CD4-positive, alpha-beta T cell treated with Interleukin-4 for 1 hour (primary cell): ENCODE results near the gene GAPDHS.

Experiments used
- DNase-seq, 2 donors: peaks; one replicate each; pipeline ENCODE4 v3.0.0-alpha.2; 2020 to 2022

Gene GAPDHS

DNA sequence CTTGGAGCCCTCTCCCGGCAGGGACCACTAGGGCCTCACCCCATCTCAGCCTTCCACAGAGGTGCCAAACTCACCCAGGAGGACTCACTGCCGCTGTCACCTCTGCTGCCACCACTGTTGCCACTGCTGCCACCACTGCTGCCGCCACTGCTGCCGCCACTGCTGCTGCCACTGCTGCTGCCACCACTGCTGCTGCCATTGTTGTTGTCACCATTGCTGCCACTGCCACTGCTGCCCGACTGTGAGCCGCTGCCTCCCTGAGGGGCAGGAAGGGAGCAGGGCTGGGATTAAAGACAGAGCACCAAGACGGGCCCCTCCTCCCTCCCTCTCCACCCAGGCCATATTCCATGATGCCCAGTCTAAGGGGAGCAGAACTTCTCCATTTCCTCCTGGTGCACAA, 21.9 kb upstream of the GAPDHS start:
- DNase-seq, result no peak

DNA sequence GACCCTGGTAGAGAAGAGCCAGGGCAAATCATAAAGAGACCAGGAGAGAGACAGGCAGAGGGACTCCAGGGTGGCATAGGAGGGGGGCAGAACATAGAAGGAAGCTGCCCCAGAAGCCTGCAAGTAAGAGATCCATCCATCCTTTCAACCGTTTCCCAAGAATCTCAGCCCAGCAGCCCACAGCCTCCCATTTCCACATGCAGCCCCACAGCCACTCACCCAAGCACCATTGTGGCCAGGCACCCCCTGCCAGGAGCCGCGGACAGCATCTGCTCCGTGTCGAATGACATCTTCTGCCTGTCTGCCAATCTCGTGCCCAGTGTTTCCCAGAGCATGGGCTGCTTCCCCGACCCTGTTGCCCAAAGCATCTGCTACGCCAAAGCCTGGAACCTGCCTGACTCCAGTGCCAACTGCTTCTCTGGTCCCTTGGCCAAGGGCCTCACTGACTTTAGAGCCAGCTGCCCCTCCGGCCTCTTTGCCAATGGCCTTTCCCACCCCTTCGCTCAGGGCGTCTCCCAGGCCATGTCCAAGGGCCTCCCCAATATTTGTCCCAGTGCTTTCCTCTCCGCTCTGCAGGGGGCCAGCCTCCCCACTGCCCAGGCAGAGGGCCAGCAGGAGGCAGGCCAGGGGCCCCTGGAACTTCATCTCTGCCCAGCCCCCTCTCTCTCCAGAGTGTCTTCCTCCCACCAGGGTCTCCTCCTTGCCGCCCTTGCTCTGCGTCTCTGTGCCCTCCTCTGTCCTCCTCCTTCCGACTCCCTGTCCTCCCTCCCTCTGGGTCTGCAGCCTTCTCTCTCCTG, 20.2 kb upstream of the GAPDHS start:
- DNase-seq, result no peak

- DNase-seq, result no peak
These were observed 19.5 kb upstream of the GAPDHS start, which contains the start of gene DMKN for GRCh38 chr19:35513628-35514281. DMKN (minus strand) TSS chr19:35513649; CDS start chr19:35513475, 174 bp downstream.

DNA sequence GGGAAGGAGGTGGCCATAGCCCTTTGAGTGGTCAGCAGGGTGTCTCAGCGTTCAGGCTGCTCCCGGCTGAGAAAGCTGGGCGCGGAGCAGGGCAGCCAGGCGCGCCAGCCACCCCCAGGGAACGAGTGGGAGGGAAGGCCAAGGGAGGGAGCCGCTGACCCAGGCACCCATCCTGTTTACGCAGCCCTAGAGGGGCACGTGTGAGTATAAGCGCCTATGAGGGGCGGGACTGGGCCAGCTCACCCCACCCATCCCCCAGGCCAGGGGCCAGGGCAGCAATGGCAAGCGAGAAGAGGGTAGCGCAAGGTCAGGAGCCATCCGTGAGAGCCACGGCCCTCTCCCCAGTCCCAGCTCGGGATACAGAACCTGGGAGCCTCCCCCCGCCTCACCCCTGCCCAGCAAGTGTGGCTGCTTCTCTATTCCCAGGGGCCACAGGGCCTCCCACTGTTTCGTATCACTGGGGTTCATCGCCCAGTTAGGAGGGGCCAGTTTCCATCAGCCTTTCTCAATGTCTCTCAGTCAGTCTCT, 18.9 kb upstream of the GAPDHS start:
- DNase-seq, result no peak

DNA sequence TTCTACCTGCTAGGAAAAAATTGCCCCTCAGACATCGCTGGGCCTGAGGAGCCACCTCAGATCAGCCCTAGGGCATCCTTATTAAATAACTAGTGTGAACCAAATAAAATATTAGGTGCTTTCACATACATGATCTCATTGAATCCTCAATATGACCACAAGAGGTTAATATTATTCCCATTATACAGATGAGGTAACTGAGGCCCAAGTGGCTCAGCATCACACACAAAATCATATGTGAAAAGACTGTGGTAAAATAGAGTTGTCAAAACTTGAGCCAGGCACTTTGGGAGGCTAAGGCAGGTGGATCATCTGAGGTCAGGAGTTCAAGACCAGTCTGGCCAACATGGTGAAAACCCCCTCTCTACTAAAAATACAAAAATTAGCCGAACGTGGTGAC, 16.9 kb upstream of the GAPDHS start:
- DNase-seq, result no peak

GRCh38 chr19:35517342-35517741, 15.9 kb upstream of the GAPDHS start:
- no peak for DNase-seq

DNA sequence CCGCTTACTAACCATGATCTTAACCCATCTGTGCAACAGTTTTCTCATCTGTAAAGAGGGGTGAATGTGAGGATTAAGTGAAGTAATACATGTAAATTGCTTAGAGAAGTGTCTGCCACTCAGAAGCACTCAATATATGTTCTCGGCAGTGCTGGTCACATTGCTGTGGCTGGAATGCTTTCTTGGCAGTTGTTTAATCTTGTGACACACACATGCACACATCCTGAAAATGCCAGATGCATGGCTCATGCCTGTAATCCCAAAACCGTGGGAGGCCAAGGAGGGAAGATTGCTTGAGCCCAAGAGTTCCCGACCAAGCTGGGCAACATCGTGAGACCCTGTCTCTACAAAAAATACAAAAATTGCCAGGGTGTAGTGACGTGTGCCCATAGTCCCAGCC, 14.9 kb upstream of the GAPDHS start:
- DNase-seq, result no peak

DNA sequence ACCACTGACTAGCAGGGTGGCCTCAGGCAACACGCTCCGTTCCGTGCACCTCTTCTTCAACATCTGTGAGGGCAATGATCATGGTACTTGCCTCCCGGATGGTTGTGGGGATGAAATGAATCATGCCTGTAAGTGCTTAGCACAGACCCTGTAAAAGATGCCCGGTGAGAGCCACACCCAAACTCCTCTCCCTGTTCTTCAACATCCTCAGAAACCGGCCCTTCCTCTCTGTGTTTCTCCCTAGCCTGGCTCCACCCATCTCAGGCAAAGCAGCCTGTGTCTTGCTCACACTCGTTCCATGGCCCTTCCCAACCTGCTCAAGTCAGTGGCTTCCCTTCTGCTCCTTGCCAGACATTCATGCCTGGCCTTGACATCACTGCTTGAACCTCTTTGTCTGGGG, 14.0 kb upstream of the GAPDHS start:
- no peak for DNase-seq

- no peak for DNase-seq
These were observed 12.0 kb upstream of the GAPDHS start for GRCh38 chr19:35521124-35521743.

DNA sequence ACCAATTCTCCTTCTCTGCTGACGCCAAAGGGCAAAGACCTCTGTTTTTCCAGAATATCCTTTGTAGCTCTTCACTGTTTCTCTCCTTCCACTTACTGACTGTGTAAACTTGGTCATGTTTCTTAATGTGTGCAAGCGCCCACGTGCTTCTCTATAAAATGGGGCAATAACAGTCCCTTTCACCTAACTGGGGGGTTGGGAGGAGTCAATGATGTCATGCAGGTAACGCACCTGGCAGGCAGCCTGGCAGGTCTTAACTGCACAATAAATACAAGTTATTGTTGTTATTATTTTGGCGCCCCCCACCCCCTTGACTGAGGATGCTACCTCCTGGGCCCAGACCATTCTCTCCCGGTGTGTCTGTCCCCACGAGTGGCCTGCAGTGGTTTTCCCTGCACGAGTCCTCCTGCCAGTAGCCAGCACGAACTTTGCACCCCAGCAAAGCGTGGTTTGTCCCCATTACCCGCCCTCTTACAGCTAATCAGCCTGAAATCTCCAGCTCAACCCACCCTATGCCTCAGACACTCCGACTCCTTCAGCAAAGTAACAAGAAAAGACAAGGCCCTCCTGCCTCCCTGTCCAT, 10.4 kb upstream of the GAPDHS start:
- no peak for DNase-seq

GRCh38 chr19:35524181-35524837, 8.9 kb upstream of the GAPDHS start:
- DNase-seq, result no peak

DNA sequence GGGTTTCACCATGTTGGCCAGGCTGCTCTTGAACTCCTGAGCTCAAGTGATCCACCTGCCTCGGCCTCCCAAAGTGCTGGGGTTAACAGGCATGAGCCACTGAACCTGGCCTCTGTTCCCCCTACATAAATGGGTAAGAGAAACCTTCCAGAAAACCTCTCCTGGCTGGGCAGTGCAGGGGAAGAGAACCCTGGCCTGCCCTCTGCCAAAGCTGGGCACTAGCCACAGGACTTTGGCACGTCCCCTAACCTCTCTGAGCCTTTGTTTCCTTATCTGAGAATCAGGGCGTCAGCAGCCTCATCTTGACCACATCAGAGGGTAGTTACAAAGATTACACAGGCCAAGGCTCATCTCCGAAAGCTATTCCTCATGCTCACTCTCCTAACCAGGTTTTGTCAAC, 7.4 kb upstream of the GAPDHS start:
- no peak for DNase-seq

DNA sequence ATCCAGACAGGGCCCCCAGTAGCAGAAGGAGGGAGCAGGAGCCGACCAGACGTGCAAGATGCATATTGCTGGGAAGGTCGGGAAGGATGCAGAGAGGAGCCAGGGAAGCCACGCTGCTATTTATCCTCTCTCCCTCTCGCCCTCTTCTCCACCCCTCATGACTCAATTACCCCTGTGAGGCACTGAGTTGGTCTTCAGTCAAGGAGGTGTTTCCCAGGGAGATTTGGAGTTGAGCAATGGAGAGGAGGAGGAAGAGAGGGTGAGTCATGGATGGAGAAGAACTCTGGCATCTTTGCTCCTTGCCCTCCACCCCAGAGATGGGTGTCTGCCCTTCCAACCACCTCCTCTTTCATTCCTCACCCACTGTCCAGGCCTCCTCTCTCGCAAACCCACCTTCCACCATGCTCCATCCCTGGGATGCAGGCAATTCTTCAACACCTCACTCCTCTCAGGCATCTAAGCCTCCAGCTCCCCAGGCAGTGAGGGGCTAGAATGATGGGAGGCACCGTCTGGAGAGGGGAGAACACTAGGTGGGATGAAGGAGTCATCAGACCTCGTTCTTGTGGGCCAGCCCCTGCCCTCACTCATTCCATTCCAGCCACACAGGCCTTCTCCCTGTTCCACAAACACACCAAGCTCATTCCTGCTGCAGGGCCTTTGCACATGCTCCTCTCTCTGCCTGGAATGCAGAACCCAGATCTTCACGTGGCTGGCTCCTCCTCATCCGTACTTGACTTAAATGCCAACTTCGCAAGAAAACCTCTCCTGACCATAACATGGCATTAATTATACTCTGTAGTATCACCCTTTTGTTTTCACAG, 4.8 kb upstream of the GAPDHS start, which contains the start of gene SBSN:
Gene SBSN (minus strand): TSS at position 94 of the 821 bp plus-strand sequence. CDS start 30 bp downstream, at position 64.
- no peak for DNase-seq

GRCh38 chr19:35529241-35530218, 3.7 kb upstream of the GAPDHS start:
- no peak for DNase-seq

- no peak for DNase-seq
These were observed 2.0 kb upstream of the GAPDHS start for GRCh38 chr19:35531291-35531690.

DNA sequence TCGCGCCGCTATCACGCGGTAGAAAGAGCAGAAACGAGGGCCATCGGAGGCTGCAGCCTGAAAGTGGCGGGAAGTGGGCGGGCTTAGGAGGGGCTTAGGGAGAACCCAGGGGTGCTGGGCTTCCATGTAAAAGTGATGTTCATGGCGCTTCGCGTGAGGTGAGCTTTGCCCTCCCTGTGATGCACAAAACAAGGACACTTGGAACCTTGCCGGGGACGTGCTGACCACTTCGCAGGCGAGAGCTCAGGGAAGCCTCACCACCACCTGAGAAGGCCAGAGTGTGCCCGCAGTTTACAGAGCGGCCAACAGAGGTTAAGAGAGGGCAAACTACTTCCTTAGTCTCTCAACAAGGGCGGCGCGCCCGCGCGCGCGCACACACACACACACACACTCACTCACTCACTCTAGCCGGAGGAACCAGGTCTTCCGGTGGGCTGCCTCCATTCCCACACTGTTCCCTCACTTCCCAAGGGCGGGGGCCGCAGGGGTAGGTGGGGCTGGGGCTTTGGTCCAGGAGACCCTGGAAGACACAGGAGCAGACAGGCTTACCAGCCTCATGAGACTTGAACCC, 651 bp downstream of the GAPDHS start:
- peak; percentile 44 to 46 for DNase-seq

GRCh38 chr19:35534803-35535480, 1.7 kb downstream of the GAPDHS start:
- no peak for DNase-seq

DNA sequence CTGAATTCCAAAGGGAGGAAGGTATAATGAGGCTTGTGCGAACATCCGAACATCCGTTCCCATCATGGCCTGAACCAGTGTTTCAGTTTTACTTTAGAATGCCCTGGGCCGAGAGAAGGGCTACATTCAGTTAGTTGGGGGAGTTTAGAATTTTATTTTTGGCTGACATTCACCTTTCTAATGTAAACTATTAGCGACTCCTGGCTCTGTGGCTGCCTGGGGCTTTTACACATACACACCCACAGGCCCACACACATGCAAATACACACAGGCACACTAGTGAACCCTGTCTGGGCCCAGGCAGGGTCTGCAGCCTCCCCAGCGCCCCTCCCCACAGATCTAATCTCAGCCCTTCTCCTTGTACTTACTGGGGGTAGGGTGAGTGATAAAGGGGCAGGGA, 6.1 kb downstream of the GAPDHS start:
- DNase-seq, result no peak

DNA sequence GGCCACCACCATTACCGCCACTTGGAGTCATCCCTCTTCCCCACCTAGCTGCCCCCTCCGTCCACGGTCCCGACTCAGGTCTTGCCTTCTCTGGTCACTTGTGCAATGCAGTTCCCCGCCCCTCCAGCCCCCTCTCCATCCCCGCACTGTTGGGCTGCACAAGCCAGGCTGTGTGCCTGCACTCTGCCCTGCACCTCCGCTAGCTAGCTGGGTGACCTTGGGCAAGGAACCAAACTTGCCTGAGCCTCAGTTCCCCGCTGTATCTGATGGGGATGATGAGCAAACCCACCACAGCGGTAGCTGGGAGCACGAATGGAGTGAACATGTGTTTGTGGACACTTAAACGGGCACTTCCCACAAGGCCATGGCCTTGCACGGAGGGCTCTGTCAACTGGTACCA, 6.6 kb downstream of the GAPDHS start:
- DNase-seq, result no peak
